SK-MEL-5 (cell line): ENCODE results near the gene MVB12B. TPM values are rescaled to one million over a fixed set of nuclear protein-coding genes. Genes with fewer than 3 reads are reported as not detected.

ENCODE experiments used
- DNase-seq: peaks from one replicate; pipeline ENCODE4 v3.0.0-alpha.2; 2016; ENCODE audit warnings: low read depth, low spot score
- in situ Hi-C: cut with HindIII; loops from 2 replicates; pipeline ENCODE4 v1.10.0; 2016; ENCODE audit warnings: low sequenced_read_pairs, high pct_unique_total_duplicates, low pct_unique_long_range_greater_than_20kb
- total RNA-seq: library from RNA; depleted of rRNA; stranded (reverse); fragments of >200 nt; shearing (Covaris generic); gene quantifications from 2 replicates; pipeline ENCODE4 v1.2.3, GENCODE V29; 2014

The MVB12B gene
- total RNA-seq, 1 experiment from 2014 or later = 3.1 TPM

DNA sequence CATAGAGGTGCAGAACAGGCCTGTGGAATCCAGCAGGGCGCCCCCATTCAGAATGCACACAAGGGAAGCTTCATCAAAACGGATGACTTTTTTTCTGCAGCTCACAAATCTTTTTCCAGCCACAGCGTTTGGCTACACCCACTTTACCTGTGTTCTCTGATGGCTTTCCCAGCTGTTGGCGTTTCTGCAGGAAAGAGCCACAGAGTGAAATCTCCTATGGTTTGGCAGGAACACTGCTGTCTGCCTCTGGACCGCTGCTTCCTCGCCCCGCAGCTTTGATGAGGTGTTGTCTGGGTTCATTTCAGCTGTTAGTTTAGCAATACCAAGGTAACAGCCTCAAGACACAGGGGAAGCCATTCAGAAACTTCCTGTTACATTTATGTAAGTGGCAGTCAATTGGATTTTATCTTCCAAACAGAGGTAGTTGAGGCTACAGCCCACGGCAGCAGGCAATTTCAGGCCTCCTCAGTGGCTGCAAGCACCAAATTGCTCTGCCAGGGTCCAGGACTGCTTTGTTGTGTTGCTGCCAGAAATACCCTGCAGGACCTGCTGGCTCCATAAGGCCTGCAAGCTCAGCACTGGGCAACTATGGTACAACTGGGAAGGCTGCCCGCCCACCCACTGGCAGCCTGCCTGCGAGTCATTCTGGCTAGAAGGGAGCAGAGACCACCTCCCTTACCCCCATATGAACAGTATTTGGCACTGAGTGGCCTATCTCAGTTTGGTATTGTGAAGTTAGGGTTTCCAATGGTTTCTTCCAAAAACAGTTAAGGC, 96.7 kb downstream of the MVB12B start:
- no peak for DNase-seq
- in situ Hi-C loops = no loop called here

DNA sequence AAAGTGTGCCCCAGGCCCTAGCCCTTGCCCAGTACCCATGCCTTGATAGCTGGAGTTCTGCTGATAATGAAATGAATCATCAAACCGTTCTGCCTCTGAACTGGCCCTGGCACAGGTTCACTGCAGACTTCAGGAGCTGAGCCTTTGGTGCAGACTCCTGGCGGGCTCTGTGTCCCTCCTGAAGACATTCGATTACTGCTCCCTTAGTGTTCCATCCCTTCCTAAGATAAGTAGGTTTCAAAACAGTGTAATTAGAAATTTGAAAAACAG, 97.2 kb downstream of the MVB12B start:
- DNase-seq = no peak
- in situ Hi-C loops = no loop called here

DNA sequence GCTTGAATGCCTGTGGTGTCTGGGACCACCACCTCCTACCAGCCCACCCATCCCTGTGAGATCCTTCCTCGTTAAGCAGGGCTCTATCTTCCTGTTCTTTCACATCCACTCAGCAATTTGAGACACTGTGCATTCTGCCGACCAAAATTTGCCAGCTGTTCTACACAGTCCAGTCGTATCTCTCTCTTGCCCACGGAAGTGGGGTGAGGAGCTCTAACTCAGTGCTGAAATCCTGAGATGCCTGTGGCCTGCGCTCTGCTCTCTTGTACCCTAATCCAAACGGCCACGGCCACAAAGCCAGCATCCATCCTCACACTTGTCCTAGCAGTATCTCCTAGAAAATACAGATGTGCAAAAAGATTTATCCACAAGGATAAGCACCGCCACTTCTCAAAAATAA, 97.9 kb downstream of the MVB12B start:
- no peak for DNase-seq
- in situ Hi-C loops = no loop called here

DNA sequence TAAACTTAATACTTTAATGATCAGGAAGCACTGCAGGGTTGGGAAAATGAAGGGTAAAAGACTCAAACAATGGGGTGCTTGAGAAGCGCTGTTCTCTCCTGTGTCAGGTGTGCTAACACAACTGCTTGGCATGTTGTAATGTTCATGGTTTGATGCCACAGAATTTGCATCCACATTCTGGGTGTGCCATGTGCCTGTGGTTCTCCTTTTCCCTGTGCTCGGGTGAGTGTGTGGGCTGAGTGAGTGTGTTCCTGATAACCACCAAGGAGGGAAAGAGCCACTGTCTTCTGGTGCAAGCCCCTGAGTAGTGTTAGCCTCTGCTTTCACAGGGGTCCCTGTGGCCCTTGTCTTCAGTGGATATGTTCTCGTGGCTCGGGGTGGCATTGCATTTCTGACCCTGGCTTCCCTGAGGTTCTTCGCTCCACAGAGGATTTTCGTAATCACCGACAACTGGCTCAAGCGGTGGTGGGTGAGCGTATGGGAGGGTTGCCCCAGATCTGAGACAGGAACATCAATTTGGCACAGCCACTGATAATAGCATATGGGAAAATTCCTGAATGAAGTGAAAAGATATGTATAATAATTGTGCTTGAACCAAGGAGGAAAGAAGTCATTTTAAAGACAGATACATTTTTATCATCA, 102.0 kb downstream of the MVB12B start:
- in situ Hi-C loops = no loop called here
- no peak for DNase-seq

DNA sequence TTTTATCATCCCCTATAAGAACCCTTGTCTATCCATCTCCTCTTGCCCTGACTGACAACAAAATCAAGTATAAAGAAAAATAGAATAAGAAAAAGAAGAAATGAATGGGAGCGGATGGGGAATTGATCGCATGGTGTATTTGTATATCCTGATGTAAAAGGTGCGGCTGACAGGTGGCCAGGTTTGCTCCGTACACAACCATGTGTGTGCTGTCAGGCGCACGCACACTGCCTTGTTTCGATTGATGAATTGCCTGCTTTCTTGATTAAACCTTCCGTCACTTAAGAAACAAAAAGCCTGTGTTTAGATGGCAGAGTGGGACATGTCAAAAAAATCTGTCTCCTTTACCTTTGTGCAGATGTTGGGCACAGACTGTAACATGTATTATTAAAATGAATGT, 102.6 kb downstream of the MVB12B start:
- no peak for DNase-seq
- in situ Hi-C loops = no loop called here

DNA sequence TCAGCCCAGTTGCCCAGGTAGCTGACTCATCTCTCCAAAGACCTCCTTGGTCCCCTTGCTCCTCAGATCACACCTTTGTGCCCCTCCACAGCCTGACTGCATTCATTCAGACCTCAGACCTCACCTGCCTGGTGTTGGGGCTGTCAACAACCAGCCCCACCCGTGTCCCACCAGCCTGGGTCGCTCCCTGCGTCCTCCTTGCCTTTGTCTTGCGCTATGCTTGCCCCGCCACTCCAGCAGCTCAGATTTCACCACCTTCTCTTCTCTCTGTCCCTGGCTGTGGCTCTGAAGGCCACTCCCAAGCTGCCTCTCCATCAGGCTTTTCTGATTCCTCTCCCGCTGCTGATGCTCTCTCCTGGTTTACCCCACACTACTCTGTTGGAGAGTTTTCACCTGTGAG, 103.5 kb downstream of the MVB12B start:
- no peak for DNase-seq
- in situ Hi-C loops = no loop called here

DNA sequence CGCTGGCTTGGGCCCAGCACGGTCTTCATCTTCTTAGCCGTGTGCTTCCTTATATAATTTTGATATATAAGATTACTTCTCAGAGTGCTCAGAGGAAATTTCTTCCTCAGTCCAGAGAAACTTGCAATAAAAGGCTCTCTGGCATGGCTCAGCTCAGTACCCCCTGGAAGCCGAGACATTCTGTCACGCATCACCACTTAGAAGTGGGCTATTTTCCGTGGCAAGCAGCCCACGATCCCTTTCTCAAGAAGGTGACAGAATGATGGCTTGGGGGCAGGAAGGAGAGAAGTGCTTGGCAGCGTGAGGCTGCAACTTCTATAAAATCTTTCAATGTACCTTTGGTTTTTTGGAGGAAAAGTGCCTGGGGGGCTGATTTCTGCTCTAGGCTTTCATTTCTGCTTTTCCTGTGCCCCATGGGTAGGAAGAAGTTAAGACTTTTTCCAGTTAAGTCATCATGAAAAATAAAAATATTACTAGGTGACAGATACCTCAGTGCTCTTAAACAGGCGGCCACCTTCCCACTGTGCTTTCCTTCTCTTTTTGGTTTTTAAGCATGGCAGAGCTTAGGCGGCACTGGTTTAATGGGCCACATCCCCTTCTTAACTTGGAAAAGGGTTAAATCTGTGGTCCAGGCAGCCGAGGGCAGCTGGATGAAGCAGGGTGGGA, 104.6 kb downstream of the MVB12B start:
- in situ Hi-C loops = no loop called here
- DNase-seq = no peak

DNA sequence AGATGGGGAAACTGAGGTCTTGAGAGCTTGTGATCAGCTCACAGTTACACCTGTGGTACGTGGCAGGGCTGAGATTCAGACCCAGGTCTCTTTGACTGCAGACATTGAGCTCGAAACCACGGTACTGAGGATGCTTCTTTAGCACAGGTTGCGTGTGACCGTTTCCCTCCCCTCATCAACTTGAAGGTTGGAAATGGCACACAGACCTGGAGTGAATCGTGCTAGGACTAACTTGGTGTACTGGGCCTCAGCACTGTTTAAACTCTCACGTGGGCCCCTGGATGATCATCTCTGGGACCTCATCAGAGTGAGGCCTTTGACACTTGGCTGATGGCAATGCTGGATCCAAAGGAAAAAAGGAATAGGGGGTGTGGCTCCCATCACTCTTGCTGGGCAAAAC, 106.0 kb downstream of the MVB12B start:
- in situ Hi-C loops = no loop called here
- DNase-seq = no peak

DNA sequence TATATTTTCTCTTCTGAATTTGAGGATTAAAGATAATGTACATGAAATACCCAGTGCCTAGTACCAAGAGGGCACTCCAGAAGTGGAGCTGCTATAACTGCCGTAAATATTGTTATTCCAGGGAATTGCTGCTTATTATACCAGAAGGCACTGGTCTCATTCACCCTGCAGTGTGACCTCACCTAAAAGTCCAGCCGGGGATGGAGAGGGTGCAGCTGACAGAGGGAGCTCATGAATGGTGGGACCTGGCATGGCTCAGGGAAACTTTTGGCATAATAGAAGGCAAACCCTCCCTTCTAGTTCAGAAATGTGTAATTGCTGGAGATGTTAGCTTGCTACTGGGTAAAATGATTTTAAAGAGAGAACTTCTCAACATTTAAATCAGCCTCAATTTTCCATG, 108.5 kb downstream of the MVB12B start:
- in situ Hi-C loops = no loop called here
- DNase-seq = no peak

GRCh38 chr9:126435626-126436025, 109.0 kb downstream of the MVB12B start:
- in situ Hi-C loops = no loop called here
- no peak for DNase-seq

- no peak for DNase-seq
- in situ Hi-C loops = no loop called here
Measured at GRCh38 chr9:126436545-126437267, 110.1 kb downstream of the MVB12B start.

DNA sequence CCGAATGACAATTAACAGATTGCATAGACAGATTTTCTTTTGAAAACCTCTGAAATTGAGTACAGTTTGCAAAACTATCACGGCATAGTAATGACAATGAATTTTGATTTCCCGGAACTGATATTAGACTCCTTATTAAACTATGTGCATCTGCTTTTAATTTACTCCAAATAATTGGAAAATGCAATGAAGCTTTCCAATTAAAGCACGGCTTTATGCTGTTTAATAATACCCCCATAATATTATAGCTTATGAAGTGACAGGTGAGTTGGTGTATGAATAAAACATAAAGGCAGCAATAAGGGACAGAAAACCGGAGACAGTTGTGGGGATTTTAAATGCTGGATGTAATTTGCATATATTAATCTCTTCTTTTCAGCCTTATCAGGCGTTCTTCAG, 110.6 kb downstream of the MVB12B start:
- DNase-seq = no peak
- in situ Hi-C loops = no loop called here

- in situ Hi-C loops = no loop called here
- DNase-seq = peak; percentile 22
Measured at GRCh38 chr9:126437701-126438100, 111.1 kb downstream of the MVB12B start.

DNA sequence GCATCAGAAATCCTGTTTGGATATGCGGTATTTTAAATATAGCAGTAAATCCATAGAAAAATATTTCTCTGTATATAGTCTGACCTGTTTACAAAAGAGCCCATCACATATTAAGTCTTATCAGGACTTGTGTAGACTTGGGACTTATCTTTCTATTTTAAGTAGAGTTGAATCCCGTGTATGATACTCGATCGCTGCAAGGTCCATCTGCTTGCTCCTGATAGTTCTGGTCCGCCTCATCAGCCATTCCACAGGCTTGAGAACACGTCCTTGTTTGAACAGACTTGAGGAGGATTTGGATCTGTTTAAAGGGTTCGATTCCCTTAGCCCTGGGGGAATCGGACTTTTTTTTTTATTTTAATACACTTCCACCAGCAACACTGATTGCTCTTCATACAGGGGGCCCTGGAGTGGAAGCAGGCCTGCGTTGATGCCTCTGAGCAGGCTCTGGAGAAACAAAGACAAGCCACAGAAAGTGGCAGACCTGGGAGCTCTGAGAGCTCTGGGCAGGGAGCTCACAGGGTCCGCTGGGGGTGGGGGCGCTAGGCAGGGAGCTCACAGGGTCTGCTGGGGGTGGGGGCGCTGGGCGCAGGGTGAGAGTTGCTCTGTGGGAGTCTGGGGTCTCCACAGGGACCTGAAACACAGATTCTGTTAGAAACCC, 112.2 kb downstream of the MVB12B start:
- in situ Hi-C loops = no loop called here
- DNase-seq = no peak

GRCh38 chr9:126439402-126439765, 112.8 kb downstream of the MVB12B start:
- in situ Hi-C loops = no loop called here
- no peak for DNase-seq

GRCh38 chr9:126439883-126440653, 113.4 kb downstream of the MVB12B start:
- in situ Hi-C loops = no loop called here
- DNase-seq = no peak

- in situ Hi-C loops = no loop called here
- DNase-seq = no peak
Measured at GRCh38 chr9:126440940-126441339, 114.3 kb downstream of the MVB12B start.
